Skeletal muscle satellite cell (primary cell): ENCODE data around the gene ANAPC7. TPM values are rescaled to one million over a fixed set of nuclear protein-coding genes. Genes with fewer than 3 reads are reported as not detected.

ENCODE experiments used
- H3K27me3 ChIP-seq: 2 replicates; pipeline ENCODE4 v1.7.0; 2013; ENCODE audit warnings: low read length; ENCODE audit not compliant: control insufficient read depth, insufficient read depth
- H3K36me3 ChIP-seq: 2 replicates; pipeline ENCODE4 v1.7.0; 2013; ENCODE audit warnings: mild to moderate bottlenecking, control low read depth, low read length; ENCODE audit not compliant: insufficient read depth
- H3K4me1 ChIP-seq: 2 replicates; pipeline ENCODE4 v1.7.0; 2013; ENCODE audit warnings: low read length; ENCODE audit not compliant: control insufficient read depth, insufficient read depth
- H3K4me2 ChIP-seq: 2 replicates; pipeline ENCODE4 v1.7.0; 2013; ENCODE audit warnings: mild to moderate bottlenecking, low read length
- H3K4me3 ChIP-seq: 2 replicates; pipeline ENCODE4 v1.7.0; 2013; ENCODE audit warnings: low read length
- H3K9ac ChIP-seq: 2 replicates; pipeline ENCODE4 v1.7.0; 2013; ENCODE audit warnings: mild to moderate bottlenecking, low read depth, low read length, moderate library complexity
- H3K9me3 ChIP-seq: replicated peaks from 2 replicates; pipeline ENCODE4 v1.7.0; 2013; ENCODE audit warnings: mild to moderate bottlenecking, control low read depth, low read length
- small RNA-seq: library from RNA; depleted of rRNA; stranded (forward); fragments of <200 nt; gene quantifications from one replicate; pipeline ENCODE3, GENCODE V24; 2012

ANAPC7 gene

GRCh38 chr12:110333201-110333600, 70.3 kb downstream of the ANAPC7 start:
- no peaks in the 10 kb centered on the region for H3K27me3 ChIP-seq
- no peaks in the 10 kb centered on the region for H3K9me3 ChIP-seq
- H3K4me1 ChIP-seq = peaks cover 2% of the 10 kb centered on the region
- no peak overlapping the region for H3K4me2 ChIP-seq
- no peak overlapping the region for H3K9ac ChIP-seq
- no peak overlapping the region for H3K4me3 ChIP-seq
- H3K36me3 ChIP-seq = peaks cover 91% of the 10 kb centered on the region

GRCh38 chr12:110330544-110330943, 73.0 kb downstream of the ANAPC7 start:
- H3K4me2 ChIP-seq = no peak overlapping the region
- H3K4me3 ChIP-seq = no peak overlapping the region
- H3K4me1 ChIP-seq = peaks cover 2% of the 10 kb centered on the region
- no peaks in the 10 kb centered on the region for H3K27me3 ChIP-seq
- H3K36me3 ChIP-seq = peaks cover 89% of the 10 kb centered on the region
- H3K9ac ChIP-seq = peak overlapping the region; percentile 18
- no peaks in the 10 kb centered on the region for H3K9me3 ChIP-seq

GRCh38 chr12:110330124-110330523, 73.4 kb downstream of the ANAPC7 start:
- Histone ChIP-seq H3K27me3 (no peaks in the 10 kb centered on the region), H3K9ac (peak overlapping the region; percentile 18), H3K4me3 (no peak overlapping the region), H3K9me3 (no peaks in the 10 kb centered on the region), H3K36me3 (peaks cover 89% of the 10 kb centered on the region), H3K4me1 (peaks cover 2% of the 10 kb centered on the region), H3K4me2 (no peak overlapping the region)

GRCh38 chr12:110329710-110330109, 73.8 kb downstream of the ANAPC7 start:
- H3K27me3 ChIP-seq = no peaks in the 10 kb centered on the region
- H3K4me3 ChIP-seq = no peak overlapping the region
- H3K9ac ChIP-seq = no peak overlapping the region
- no peaks in the 10 kb centered on the region for H3K9me3 ChIP-seq
- H3K4me2 ChIP-seq = no peak overlapping the region
- peaks cover 86% of the 10 kb centered on the region for H3K36me3 ChIP-seq
- H3K4me1 ChIP-seq = peaks cover 2% of the 10 kb centered on the region

Small RNA genes within 50 kb of the gene (small RNA-seq; reads per million reads assigned to genes)
- gene RN7SL769P = not detected
